Left ventricle myocardium superior (tissue), 1 donor: Measurements from ENCODE around the gene ANO6. TPM values are rescaled to one million over a fixed set of nuclear protein-coding genes. Genes with fewer than 3 reads are reported as not detected.
A peak's percentile ranks its signal among the peaks of the same experiment; 100 is the strongest.
"Not testable (repeated sequence)": the region's sequence is repeated elsewhere in the genome, so short reads cannot be mapped to it uniquely, and the experiment has no call there.

Source experiments
- ATAC-seq: fragments of 200-7000 bp; cut with Tn5 transposase; one replicate; pipeline ENCODE4 v1.9.1; 2020; ENCODE audit warnings: mild to moderate bottlenecking, moderate library complexity
- DNase-seq: peaks from one replicate; pipeline ENCODE4 v3.0.0-alpha.2; 2020
- intact Hi-C: fragments of 100-400 bp; cut with micrococcal nuclease; formaldehyde crosslinking; loops from one replicate; pipeline ENCODE4 v1.11.0; 2022
- total RNA-seq: library from RNA; stranded (reverse); fragmentation: NEBNext Ultra II Directional; extraction: Animal tissue kit (Norgen Biotek cat#: 25700); gene quantifications from one replicate; pipeline ENCODE4 v1.2.1, GENCODE V29; 2021
- donor health status: DM: no; HTN: yes; CAD: no; lungs with severe emphysema.

Gene ANO6
- total RNA-seq, 1 donor from 2014 or later = 44.9 TPM

GRCh38 chr12:45296046-45296586, 80.2 kb downstream of the ANO6 start:
- ATAC-seq = no peak
- no peak for DNase-seq
- intact Hi-C loops = no loop called here

- DNase-seq = no peak
- no peak for ATAC-seq
- intact Hi-C loops = no loop called here
These were observed 82.2 kb downstream of the ANO6 start for GRCh38 chr12:45298047-45298446.

GRCh38 chr12:45298721-45299692, 83.1 kb downstream of the ANO6 start:
- no peak for DNase-seq
- peak; percentile 52 for ATAC-seq
- intact Hi-C loops = no loop called here

GRCh38 chr12:45302621-45303369, 86.9 kb downstream of the ANO6 start:
- ATAC-seq (no peak), DNase-seq (no peak)
- intact Hi-C loops = no loop called here

GRCh38 chr12:45303945-45304344, 88.0 kb downstream of the ANO6 start:
- DNase-seq = no peak
- peak; percentile 71 for ATAC-seq
- intact Hi-C loops = no loop called here

GRCh38 chr12:45304514-45305178, 88.8 kb downstream of the ANO6 start:
- ATAC-seq (peak; percentile 38), DNase-seq (no peak)
- intact Hi-C loops = no loop called here

GRCh38 chr12:45305907-45306306, 90.0 kb downstream of the ANO6 start:
- intact Hi-C loops = no loop called here
- DNase-seq = no peak
- ATAC-seq = peak; percentile 12

- ATAC-seq (peak; percentile 13), DNase-seq (no peak)
- intact Hi-C loops = no loop called here
These were observed 94.1 kb downstream of the ANO6 start for GRCh38 chr12:45309836-45310626.

GRCh38 chr12:45310627-45310968, 94.7 kb downstream of the ANO6 start:
- ATAC-seq = peak; percentile 59
- intact Hi-C loops = no loop called here

GRCh38 chr12:45312012-45312411, 96.1 kb downstream of the ANO6 start:
- no peak for DNase-seq
- no peak for ATAC-seq
- intact Hi-C loops = no loop called here

More at GRCh38 chr12:45310627-45310968, 94.7 kb downstream of the ANO6 start:
- DNase-seq = peak; percentile 35

GRCh38 chr12:45314770-45315169, 98.9 kb downstream of the ANO6 start:
- ATAC-seq (no peak), DNase-seq (no peak)
- intact Hi-C loops = no loop called here

- no peak for DNase-seq
- intact Hi-C loops = no loop called here
- ATAC-seq = no peak
These were observed 99.6 kb downstream of the ANO6 start for GRCh38 chr12:45315462-45315861.

- ATAC-seq, intact Hi-C loops, DNase-seq: not testable (repeated sequence)
These were observed 101.4 kb downstream of the ANO6 start for GRCh38 chr12:45317261-45317660.

- no peak for DNase-seq
- intact Hi-C loops = no loop called here
- ATAC-seq = no peak
These were observed 106.9 kb downstream of the ANO6 start for GRCh38 chr12:45322810-45323209.

- ATAC-seq (peak; percentile 57), DNase-seq (no peak)
- intact Hi-C loops = no loop called here
These were observed 108.5 kb downstream of the ANO6 start for GRCh38 chr12:45324391-45324790.

- DNase-seq (no peak), ATAC-seq (peak; percentile 59)
- intact Hi-C loops = no loop called here
These were observed 110.6 kb downstream of the ANO6 start for GRCh38 chr12:45326358-45326975.

GRCh38 chr12:45327823-45328383, 112.0 kb downstream of the ANO6 start:
- DNase-seq = no peak

GRCh38 chr12:45329238-45329637, 113.3 kb downstream of the ANO6 start:
- ATAC-seq (peak; percentile 57), DNase-seq (no peak)
- intact Hi-C loops = no loop called here

More at GRCh38 chr12:45327823-45328383, 112.0 kb downstream of the ANO6 start:
- ATAC-seq = no peak
- intact Hi-C loops = no loop called here
